HG02943 (cell line): ENCODE measurements around the gene TBC1D21.

Source experiments
- ATAC-seq: cut with Tn5 transposase; IDR thresholded peaks from one replicate; pipeline ENCODE4 v1.9.1; 2021; ENCODE audit warnings: mild to moderate bottlenecking, low read depth, moderate library complexity; ENCODE audit not compliant: unreplicated experiment

TBC1D21 gene

DNA sequence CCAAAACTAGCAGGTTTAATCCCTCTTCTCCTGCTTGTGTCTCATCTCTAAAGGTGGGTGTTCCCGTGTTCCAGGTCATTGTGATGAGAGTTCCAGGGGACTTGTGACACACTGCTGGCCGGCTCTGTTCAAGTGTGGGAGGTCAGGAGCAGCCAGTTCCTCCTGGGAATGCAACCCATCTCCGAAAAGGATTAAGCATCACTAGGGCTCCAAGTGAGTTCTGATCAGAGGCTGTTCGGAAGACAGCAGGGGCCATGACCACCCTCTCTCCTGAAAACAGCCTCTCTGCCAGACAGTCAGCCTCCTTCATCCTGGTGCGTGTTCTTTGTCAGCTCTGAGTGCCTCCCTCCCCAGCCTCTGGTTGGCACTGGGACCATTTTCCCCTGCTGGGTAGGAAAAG is at the start of gene TBC1D21:
Gene TBC1D21 (plus strand): TSS at position 109 of the 400 bp plus-strand sequence. CDS start 146 bp downstream, at position 255.
- ATAC-seq = no peak

DNA sequence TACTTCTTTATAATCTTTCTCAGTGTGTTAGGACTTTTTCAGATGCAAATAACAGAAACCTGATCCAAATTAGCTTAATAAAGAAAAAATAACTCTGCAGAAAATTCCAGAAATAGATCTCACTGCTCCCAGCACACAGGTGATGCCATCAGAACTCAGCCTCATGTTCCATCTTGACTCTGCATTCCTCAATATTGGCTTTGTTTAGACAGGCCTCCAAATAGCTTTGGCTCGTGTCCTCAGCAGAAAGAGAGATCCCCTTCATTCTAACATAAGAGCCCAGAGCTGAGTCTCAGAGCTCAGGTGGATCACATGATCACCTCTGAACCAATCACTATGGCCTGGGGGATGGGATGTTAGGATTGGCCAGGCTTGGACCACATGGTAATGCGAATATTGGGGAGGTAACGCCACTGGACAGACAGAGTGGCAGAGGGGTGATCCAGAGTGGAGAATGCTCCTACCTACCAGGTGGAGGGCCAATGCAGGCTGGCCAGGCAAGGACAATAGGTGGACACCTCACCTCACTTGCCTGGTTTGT is 46.6 kb upstream of the TBC1D21 start:
- ATAC-seq = no peak

DNA sequence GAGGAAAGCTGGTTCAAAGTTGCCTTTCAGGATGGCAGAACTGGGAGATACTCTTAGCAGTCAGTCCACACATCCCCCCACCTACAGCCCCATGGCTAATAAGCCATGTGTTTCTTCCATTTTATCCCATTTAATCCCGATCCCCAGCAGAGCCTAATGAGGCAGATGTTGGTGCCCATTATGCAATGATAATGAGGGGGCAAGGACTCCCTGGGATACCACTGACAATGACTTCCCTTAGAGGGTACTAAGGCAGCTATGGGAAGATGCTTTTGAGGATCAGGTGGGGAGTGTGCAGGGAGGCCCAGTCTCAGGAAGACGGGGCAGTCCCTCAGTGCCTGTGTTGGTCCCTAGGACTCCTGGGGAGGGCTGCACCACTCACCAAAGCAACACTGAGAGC is 43.8 kb upstream of the TBC1D21 start:
- no peak for ATAC-seq

DNA sequence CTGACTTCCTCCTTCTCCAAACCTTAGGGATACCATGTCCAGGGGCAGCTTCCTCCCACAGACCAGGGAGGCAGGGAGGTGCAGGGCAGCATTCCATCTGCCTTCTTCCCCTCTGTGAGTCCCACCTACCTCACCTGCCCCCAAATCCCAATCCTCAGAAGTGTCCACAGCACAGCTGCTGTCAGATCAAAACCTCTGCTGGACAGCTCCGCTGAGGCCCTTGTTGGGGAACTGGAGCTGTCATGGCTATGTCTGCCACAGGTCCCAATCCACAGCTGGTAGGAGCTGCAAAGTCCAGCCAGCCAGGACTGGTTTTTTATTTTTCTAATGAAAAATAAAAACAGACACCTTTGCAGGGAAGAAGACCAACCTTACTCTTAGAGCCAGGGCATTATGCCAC is 40.7 kb upstream of the TBC1D21 start:
- no peak for ATAC-seq

DNA sequence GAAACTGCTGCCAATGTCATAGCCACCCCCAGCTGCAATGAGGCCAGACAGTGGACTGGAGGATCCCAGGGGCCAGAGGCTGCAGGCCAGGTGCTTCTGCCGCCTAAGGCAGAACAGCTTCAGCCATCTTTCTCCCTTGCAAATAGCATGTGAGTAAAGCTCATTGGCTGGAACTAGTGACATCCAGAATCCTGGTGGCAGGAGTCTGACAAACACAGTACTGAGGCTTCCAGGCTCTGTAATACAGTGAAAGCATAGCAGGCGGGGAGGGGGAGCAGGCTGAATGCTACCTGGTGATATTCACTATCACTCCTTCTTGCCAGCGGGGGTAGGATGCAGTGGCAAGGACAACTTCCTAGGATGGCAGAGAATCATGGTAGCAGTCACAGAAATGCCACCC is 36.5 kb upstream of the TBC1D21 start:
- ATAC-seq = no peak

- ATAC-seq = no peak
Observed at GRCh38 chr15:73838831-73839426, 34.4 kb upstream of the TBC1D21 start.

DNA sequence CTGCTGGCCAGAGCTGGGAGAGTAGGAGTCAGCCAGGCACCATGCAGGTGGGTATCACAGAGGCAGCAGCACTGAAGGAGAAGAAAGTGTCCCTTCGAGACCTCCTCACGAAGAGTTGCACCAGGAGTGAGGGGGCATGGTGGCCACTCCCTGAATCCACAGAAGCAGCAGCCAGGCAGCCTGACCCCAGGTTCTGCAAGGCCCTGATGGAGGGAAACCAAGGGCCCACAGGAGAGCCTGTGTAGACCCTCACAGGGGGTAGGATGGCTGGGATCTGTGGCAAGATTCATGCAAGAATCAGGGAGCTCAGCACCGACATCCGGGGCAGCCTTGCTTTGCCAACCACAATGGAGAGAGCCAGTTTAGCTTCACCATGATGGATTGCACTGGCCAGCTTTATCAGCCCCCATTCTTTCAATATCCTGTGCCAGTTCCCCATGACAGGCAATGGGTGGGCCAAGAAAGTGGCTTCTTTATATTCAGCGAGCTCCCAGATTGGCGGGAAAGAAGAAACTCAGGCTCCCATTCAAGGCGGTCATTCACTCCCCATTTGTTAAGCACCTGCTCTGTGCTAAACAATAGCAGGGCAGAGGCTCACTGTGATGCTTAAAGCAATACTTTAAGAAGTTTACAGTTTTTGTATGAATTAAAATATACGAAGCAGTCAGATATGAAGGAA is 33.5 kb upstream of the TBC1D21 start:
- ATAC-seq = no peak

- ATAC-seq = no peak
Observed at GRCh38 chr15:73840771-73841170, 32.6 kb upstream of the TBC1D21 start.

DNA sequence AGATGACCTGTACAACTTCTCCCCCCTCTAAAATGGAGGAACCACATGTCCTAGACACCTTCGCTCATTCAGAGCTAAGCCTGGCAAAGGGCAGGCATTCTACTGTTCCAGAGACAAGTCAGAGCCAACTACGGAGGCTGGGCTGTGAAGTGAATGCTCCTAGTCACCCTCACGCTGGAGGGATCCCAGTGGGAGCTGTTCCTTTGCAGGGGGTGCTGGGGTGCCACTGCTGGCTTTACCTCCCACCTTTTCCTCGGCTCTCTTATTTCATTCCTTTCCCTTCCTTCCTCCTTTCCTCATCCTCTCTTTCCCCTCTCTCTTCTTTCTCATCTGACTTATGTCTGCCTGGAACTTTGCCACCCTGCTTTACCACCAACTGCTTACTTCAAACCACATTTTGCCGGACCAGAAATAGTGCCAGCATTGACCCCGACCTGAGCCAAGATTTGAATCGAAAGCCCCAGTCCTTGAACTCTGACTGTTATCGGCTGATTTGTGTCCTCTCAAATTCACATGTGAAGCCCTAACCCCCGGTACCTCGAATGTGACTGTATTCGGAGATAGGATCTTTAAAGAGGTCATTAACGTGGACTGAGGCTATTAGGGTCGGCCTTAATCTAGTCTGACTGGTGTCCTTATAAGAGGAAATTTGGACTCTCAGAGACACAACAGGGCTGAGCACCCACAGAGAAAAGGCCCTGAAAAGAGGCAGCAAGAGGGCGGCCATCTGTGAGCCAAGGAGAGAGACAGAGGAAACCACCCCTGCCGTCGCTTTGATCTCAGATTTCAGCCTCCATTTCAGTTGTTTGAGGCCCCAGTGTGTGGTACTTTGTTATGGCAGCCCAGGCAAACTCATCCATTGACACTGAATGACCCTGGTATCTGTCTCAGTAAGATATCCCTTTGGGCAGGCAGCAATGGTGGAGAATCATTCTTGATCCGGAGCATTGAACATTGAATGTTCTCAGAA is 31.3 kb upstream of the TBC1D21 start:
- no peak for ATAC-seq

DNA sequence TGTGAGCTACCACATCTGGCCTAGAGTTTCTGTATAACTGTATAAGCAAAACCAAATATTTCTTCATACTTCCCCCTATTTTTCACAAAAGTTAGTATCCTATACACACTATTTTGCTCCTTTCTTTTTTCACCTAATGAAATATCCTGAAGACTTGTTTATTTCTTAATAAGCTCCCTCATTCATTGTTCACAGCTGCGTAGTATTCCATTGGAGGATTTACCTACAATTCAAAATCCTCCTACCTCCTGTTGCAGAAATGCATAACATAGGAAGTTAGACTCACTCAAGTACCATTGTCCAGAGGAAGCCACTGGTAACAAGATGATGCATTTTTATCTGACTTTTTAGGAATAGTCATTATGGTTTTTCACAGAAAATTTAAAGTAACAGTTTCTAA is 29.6 kb upstream of the TBC1D21 start:
- no peak for ATAC-seq

- no peak for ATAC-seq
Observed at GRCh38 chr15:73844356-73844755, 29.0 kb upstream of the TBC1D21 start.

DNA sequence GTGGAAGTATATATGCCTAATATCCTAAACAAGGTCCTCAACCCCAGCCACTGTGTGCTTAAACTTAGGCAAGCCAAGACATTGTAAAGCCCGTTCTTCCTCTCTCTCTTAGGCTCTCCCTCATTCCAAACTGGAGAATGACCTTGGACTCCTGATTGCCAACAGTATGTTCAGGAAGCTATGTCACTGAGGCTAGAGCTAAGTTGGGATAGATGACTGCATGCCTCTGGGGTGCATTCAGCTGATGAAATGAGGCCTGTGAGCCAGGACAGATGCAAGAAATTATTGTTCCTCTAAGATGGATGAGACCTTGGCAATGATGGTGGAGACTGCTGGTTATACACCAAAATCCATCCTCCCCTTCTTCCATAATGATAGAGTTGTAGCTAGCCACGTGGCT is 27.9 kb upstream of the TBC1D21 start:
- no peak for ATAC-seq

DNA sequence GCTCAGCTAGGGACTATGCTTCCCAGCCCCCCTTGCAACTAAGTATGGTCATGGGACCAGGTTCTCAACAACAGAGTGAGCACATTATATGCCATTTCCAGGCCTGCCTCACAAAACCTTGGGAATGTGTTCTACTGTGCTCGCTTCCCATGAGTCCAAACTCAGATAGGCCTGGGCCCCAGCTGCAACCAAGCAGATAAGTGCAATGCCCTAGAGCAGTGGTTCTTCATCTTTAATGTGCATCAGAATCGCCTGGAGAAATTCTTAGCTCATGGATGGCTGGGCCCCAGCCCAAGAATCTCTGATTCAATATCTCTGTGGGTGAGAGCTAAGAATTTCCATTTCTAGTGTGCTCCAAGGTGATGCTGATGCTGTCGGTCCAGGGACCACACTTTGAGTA is 27.5 kb upstream of the TBC1D21 start:
- no peak for ATAC-seq

DNA sequence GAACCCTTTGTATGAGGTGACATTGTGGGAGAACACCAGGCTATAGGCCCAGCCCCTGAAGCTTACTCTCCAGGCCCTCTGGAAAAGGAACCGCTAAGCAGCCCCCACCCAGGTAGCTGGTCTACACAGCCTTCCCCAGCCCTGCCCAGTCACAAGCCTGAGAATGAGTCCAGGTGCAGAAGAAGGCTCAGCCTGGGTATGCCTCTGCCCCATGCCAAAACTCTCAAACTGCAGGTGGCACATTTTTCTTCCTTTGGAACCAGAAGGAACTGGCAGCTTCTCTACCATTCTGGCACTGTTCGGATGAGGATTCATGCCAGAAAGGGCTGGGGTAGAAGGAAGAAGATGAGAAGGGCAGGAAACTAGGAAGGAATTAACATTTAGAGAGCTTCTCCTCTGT is 23.7 kb upstream of the TBC1D21 start:
- ATAC-seq = no peak

DNA sequence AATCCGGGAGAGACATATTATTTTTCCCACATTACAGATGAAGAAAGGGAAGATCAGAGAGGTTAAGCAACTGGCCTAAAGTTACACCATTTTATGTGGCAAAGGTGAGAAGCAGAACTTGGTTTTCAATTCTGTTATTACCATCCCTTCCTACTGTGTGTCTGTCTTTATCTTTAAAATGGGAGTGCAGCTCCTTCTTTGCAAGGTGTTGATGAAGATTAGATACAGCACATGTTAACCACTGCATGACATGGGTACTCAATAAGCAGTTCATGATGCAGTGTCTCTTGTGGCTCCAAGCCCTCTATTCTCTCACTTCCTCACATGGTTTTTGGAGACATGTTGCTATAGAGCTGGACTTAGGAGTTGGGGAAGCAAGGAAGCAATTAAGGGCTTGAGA is 23.1 kb upstream of the TBC1D21 start:
- ATAC-seq = no peak

DNA sequence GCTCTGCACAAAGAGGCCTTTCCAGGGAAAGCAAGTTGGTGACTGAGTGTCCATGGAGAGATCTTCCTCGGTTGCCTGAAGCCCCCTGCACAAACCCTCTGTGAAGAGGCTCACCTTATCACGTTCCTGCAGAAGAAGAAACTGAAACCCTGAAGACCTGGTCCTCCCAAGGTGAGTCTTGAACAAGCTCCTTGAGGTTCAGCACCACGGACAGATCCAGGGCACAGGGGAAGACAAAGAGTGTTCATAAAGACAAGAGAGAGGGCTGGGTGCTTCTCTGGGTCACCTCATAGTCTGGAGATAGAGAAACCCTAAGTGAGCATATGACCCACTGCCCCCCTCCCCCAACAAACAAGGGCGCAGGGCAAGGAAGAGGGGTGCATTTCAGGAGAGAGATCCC is 21.7 kb upstream of the TBC1D21 start:
- ATAC-seq = no peak

- ATAC-seq = no peak
Observed at GRCh38 chr15:73852507-73852906, 20.9 kb upstream of the TBC1D21 start.

DNA sequence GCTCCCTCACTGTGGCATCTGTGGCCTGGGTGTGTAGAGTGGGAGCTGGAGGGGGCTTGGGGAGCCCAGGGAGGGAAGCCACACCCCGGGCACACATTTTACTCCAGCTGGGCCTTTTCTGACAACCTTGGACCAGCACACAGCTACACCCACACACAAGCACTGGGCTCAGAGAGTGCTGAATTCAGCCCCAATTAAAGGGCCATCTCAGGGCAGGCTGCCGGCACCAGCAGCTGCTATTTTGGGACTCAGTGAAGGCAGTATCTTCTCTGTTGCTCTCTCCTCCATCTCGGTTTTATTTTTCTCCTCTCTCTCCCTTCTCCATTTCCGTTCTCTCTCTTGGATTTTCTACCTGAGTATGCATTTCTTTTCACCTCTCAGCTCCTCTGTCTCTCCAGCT is 19.1 kb upstream of the TBC1D21 start:
- no peak for ATAC-seq

DNA sequence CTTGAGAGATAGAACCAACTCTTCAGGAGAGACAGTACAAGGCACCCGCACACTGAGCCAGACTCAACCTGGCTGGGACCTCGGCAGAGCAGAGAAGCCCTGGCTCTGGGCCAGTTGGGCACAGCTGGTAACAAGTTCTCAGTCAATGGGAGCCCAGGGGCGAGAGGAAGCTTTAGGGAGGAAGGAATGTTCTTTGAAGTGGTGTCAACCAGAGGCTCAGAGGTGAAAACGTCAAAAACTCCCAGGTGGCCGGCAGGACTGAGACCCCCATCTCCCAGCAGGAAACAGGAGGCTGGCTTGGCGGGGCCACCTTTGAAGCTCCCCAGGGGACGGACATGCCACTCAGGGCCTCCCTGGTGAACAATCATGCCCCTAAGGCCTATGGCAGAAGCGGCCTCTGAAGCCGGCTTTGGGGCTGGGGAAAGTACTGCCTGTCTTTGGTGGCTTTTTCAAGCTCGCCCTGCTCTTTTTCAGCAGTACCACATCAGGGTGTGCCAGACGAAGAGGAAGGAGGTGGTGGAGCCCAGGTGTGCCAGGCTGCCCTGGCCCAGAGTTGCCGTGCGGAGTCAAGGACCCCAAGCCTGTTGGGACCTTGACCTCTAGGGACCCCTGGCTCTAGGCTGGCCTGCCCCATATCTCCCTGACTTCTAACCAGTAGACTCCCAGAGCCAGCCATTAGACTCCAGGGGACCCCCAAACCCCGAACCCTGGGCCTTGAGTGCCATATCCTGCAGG is 16.7 kb upstream of the TBC1D21 start:
- no peak for ATAC-seq

GRCh38 chr15:73857193-73857920 is 16.0 kb upstream of the TBC1D21 start:
- ATAC-seq = no peak
